LHCN-M2 (cell line): Measurements from ENCODE around the gene ELFN2. TPM values are rescaled to one million over a fixed set of nuclear protein-coding genes. Genes with fewer than 3 reads are reported as not detected.

Experiments
- DNase-seq: peaks from one replicate; pipeline ENCODE4 v3.0.0-alpha.2; 2012; ENCODE audit warnings: low read depth
- total RNA-seq: library from RNA; depleted of rRNA; stranded (reverse); fragments of >200 nt; gene quantifications from 2 replicates; pipeline ENCODE4 v1.2.3, GENCODE V29; 2014

The ELFN2 gene
- total RNA-seq, 1 experiment from 2014 or later, result 0.17 TPM

DNA sequence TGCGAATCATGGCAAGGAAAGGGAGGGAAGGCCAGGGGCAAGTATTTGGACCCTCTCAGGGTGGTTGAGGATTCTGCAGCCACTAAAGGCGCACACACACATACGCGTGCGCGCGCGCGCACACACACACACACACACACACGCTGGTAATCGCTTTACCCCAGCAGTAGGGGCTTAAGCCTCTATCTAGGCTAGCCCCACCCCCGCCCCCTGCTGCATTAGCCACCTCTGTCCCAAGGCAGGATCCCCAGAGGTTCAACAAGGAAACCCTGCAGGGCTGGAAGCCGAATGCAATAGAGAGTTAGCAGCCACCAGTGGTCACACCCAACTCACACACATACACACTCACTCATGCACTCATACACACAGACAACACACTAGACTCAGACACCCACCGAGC is 28.6 kb upstream of the ELFN2 start:
- no peak for DNase-seq

- peak; percentile 83 for DNase-seq
These were observed 27.8 kb upstream of the ELFN2 start for GRCh38 chr22:37454857-37455686.

DNA sequence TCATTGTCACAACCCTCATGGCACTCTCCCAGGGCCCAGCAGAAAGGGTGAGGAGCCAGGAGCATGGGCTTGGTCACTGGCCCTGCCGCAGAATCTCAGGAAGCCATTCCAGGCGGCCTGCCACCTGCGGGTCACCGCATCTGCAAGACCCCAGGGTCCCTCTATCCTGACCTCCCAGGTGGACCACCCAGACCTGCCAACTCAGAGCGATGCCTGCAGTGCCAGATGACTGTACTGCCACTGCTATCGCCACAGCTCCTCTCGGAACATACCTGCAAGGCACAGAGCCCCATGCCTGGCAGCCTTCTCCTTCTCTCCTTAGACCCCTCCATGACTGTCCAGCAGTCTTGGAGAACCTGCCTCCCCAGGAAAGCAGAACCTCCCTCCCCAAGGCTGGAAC is 26.4 kb upstream of the ELFN2 start:
- no peak for DNase-seq

- no peak for DNase-seq
These were observed 23.9 kb upstream of the ELFN2 start for GRCh38 chr22:37451218-37451617.

DNA sequence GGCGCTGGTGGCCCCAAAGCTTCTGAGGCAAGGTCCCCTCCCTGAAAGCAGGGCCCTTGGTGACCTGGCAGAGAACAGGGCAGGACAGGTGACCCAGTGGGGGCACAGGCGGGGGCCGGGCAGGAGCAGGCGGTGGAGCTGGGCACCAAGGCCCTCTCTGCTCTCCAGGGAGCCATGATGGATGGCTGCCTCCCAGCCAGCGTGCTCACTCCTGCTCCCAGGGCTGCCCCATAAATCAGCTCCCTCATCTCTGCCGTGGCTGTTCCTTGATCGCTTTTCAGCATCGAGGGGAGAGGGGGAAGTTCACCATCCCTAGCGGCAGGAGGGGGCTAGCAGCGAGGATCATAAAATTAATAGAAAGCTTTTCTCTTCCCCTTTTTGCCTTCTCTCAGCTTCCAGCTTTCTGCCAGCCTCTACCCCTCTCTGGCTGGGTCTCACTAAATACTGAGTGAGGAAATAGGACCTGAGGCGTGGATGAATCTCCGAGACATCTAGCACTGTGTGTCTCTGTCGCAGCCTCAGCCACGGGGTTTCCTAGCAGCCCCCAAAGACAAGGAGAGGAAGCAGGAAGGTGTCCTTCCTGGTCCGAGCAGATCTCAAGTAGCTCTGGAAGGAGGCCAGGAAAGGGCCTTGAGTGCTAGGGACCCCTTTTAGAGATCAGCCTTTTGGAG is 22.2 kb upstream of the ELFN2 start:
- DNase-seq, result no peak

DNA sequence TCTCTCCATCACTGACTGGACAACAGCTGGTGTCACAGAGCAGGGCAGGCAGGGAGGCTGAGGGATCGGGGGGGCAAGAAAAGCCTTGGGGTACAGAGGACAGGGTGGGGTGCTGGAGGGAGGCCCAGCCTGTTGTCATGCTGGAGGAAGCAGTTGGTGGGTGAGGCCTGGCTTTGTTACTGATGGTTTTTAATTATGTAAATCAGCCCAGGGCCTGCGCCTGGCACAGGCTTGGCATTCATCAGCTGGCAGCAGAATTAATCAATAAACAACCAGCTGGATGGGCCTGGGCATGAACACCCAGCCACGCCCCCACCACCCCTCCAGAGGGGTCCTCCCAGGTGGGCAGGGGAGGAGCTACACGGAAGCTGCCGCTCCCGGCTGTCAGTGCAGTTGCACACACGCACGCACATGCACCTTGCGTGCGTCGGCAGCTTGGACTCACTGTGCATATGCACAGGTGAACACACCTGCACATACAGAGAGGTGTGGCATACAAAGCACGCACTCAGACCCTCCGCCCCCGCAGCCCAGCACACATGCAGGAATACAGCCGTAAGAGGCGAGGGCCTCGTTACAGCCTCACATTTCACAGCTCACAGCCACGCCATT is 21.3 kb upstream of the ELFN2 start:
- DNase-seq, result no peak

DNA sequence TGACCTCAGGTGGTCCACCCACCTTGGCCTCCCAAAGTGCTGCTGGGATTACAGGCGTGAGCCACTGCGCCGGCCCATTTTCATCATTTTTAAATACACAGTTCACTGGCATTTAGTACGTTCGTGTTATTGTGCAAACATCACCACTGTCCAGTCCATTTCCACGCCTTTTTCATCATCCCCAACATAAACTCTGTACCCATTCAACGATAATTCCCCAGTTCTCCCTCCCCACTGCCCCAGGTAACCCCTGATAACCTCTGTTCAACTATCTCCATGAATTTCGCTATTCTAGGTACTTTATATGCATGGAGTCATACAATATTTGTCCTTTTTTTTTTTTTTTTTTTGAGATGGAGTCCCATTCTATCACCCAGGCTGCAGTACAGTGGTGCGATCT is 18.2 kb upstream of the ELFN2 start:
- no peak for DNase-seq

DNA sequence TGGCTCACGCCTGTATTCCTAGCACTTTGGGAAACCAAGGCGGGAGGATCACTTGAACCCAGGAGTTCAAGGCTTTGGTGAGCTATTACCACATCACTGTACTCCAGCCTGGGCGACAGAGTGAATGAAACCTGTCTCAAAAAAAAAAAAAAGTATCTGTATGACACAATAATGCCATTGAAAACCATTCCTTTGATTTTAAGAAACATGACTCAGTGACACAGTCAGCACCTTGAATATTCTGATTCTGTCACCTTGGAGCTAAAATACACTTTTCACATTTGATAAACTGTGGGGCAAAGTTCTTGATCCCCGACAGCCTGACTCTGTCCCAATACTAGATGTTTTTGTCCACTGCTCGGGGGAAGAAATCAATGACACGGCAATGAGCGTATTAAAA is 16.7 kb upstream of the ELFN2 start:
- no peak for DNase-seq

- peak; percentile 22 for DNase-seq
These were observed 15.8 kb upstream of the ELFN2 start for GRCh38 chr22:37443086-37443485.

DNA sequence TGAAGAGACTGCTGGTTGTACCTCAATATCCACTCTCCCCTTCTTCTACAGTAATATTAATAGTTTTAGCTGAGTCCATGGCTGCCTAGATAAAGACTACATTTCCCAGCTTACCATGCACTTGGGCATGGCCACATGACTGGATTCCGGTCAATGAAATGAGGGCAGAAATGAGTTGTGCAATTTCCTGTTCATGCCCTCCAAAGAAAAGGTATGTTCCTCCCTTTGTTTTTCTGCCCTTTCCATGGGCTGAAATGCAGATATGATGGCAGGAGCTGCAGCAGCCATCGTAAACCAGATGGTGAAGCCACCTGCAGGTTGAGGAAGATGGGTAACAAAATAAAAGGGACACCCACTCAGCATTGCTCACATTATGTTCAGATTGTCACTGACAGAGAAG is 15.3 kb upstream of the ELFN2 start:
- DNase-seq, result peak; percentile 50

DNA sequence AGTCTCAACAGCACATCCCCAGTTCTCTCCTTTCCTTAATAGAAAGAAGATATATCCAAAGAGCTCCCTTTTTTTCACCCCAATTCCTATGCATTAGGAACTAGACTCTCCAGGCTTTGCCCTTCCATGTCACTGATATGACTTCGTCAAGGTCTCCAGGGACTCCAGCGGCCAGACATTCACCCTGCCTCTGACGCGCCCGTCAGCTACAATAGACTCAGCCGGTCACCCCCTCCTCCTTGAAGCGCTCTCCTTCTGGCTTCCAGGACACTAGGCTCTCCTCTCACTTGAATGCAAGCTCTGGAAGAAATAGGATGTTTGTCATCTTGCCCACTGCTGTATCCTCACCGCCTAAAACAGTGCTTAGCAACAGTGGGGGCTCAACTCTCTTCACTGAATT is 14.9 kb upstream of the ELFN2 start:
- DNase-seq, result no peak

- DNase-seq, result no peak
These were observed 13.6 kb upstream of the ELFN2 start for GRCh38 chr22:37440875-37441274.

DNA sequence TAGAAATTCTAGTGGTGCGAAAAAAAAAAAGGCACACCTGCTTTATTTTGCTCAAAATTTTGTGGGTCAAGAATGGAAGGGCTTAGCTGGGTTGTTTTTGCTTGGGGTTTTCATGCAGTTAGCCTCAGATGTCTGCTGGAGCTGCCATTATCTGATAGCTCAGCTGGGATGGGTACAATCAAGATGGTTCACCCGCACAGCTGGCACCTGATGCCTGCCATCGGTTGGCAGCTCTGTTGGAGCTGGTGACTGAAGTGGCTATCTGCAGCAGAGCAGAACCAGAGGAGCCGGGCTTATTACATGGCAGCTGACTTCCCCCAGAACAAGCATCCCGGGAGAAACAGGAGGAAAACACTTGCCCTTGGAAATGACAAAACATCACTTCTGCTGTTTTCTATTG is 12.1 kb upstream of the ELFN2 start:
- no peak for DNase-seq

DNA sequence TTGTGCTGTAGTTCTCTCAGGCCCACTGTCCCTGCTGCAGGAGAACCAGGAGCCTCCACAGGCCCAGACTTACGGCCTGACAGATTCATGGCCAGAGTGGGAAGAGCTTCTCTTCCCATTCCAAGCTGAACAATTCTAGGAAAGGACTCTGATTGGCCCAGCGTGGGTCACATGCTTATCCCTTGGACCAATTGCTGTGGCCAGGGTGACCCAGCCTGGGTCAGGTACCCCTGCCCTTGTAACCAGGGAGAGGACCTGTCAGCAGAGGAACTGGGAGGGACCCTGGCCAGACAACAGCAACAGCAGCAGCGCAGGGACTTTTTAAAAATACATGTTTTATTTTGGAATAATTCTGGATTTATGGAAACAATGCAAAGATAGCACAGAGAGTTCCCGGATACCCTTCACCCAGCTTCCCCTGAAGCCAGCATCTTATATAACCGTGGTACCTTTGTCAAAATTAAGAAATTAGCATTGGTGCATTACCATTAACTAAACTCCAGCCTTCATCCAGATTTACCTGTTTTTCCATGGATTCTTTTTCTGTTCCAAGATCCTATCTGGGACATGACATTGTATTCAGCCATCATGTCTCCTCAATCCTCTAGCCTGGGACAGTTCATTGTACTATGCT is 8.8 kb upstream of the ELFN2 start:
- DNase-seq, result no peak

GRCh38 chr22:37433786-37434185 is 6.5 kb upstream of the ELFN2 start:
- no peak for DNase-seq

DNA sequence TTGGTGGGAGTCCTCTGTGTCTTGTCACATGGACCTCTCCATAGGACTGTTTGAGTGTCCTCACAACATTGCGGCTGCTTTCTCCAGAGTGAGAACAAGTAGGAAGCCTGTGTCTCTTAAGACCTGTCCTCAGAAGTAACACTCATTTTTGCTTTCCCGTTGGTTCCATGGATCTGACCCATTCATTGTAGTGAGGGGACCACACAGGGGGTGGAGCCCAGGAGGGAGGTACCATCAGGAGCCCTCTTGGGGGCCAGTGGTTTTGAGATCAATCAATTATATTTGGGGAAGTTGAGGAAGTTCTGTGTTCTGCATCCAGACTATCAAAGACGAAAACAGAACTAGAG is 5.4 kb upstream of the ELFN2 start:
- no peak for DNase-seq

DNA sequence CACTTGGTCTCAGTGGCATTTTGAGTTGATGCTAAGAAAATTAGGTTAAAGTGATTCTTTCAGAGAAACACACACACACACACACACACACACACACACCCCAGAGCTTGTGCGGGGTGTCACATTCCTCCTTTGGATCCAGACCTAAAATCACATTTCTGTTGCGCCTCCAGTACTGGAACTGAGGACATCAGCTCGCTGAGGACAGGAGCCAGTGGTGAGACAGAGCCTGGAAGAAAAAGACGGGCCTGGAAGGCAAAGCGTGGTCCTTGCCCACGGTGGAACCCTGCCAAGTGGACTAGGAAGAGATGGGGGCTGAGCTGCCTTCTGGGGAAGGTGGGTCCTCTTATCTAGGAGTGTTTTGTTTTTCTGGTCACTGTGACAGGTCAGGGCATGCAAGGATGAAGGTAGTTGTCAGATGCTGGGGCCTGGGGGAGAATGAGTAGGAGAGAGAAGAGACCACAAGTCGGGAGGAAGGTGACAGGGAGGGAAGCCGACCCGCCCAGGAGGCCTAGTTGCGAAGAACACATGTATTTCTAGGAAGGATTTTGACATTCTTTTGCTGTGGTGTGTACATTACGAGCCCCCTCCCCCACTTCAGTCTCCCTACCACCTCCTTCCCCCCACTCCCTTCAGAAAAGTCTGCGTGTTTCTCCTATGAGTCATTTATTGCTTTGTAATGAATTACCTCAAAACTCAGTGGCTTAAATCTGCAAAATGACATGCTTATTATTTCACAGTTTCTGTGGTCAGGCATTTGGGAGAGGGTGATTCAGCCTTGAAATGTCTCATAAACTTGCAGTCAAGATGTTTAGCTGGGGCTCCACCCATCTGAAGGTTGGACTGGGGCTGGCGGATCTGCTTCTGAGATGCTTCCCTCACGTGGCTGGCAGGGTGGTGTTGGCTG is 4.8 kb upstream of the ELFN2 start:
- peak; percentile 98 for DNase-seq

- no peak for DNase-seq
These were observed 4.1 kb upstream of the ELFN2 start for GRCh38 chr22:37431366-37431765.

- no peak for DNase-seq
These were observed 3.7 kb upstream of the ELFN2 start for GRCh38 chr22:37430941-37431340.

- peak; percentile 46 for DNase-seq
These were observed 1.6 kb upstream of the ELFN2 start for GRCh38 chr22:37428649-37429586.
